Cardiac ventricle fibroblast (primary cell): ENCODE measurements around the gene ZMAT3. TPM values are rescaled to one million over a fixed set of nuclear protein-coding genes. Genes with fewer than 3 reads are reported as not detected.

ENCODE experiments used
- total RNA-seq: library from RNA; depleted of rRNA; stranded (reverse); fragments of >200 nt; gene quantifications from 2 replicates; pipeline ENCODE4 v1.2.3, GENCODE V29; 2015

ZMAT3 gene
- total RNA-seq: 55.9 and 63.0 TPM in 2 replicates

GRCh38 chr3:179071323-179072099, at the start of gene ZMAT3:
Gene ZMAT3, minus strand, starts transcription at chr3:179071809. Its CDS starts 4,057 bp downstream, at chr3:179067752.

Other genes starting within 250 kb of the ZMAT3 start
- gene PIK3CA, start 76.5 kb upstream of the ZMAT3 start, total RNA-seq: 18.6 and 20.5 TPM in 2 replicates
- 0.37 and 1.1 TPM in 2 replicates for gene KCNMB3, start 179.3 kb upstream of the ZMAT3 start, total RNA-seq